D721Med (cell line): ENCODE data around the gene ACTR3C.
"Not testable (repeated sequence)": the region's sequence is repeated elsewhere in the genome, so short reads cannot be mapped to it uniquely, and the experiment has no call there.

Experiments used
- DNase-seq: peaks from one replicate; pipeline ENCODE4 v3.0.0; 2011; ENCODE audit warnings: low spot score; ENCODE audit not compliant: insufficient read length
- FAIRE-seq: peaks from 2 replicates; lab custom pipeline; 2011; peaks lifted over from hg19 to GRCh38; lab: Jason Lieb, UNC
- TF ChIP-seq, protein P1 (sequence below): IDR thresholded peaks from 2 replicates; pipeline ENCODE4 v1.5.1; 2012; ENCODE audit warnings: mild to moderate bottlenecking, control low read depth; ENCODE audit not compliant: insufficient read depth; ENCODE audit errors: missing control alignments

The ACTR3C gene

DNA sequence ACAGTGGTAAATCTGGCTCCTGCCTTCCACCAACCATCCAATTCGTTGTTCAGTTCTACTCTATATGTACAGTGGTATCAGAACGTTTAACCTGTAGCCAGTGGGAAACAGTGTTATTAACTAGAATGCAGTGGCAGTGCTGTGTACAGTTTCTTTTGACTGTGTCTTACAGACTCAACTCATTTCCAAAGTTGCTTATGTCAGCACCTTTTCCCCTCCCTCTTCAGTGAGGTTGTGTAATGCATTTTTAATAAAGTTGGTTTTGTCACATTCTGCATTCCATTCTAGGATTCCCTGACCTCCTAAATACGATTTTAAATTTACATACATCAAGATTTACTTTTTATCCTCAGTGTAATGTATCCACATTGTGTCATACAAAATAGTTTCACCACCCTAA is 97.9 kb downstream of the ACTR3C start:
- DNase-seq, FAIRE-seq: not testable (repeated sequence)

DNA sequence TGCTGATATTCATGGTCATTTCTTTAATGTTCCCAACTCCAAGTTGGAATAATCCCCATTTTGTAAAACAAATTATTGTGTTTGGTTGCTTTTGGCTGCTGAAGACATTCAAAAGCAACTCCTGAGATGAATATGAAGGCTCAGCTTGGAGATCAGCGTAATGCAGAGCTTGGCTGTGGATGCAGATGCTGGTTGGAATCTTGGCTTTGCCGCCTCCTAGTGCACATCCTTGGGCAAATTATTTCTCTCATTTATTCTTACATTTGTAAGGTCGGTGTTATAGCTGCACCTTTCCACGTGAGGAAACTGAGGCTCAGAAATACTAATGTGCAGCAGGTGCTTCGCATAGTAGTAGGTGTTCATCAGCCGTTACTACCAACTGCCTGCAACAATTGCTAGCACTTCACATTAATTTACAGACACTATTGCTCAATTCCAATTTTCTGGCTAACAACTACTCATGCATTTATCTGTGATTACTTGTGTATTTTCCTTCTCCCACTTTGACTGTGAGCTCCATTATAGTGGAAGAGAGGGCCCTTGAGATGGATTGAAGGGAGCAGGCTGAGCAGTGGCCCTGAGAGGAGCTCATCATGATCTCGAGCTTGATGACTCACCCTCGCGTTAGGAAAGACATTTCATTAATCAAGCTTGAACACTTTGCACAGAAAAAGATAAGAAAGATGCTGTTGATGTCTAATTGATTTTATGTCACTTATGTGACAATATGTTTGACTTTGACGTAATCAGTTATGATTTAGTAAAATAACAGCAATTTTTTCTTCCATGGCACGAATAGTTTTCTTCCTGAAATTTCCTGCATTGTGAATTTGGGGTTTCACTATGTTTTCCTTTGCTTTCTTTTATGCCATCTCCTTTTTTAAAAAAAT is 101.0 kb downstream of the ACTR3C start:
- TF ChIP-seq, protein P1, sequence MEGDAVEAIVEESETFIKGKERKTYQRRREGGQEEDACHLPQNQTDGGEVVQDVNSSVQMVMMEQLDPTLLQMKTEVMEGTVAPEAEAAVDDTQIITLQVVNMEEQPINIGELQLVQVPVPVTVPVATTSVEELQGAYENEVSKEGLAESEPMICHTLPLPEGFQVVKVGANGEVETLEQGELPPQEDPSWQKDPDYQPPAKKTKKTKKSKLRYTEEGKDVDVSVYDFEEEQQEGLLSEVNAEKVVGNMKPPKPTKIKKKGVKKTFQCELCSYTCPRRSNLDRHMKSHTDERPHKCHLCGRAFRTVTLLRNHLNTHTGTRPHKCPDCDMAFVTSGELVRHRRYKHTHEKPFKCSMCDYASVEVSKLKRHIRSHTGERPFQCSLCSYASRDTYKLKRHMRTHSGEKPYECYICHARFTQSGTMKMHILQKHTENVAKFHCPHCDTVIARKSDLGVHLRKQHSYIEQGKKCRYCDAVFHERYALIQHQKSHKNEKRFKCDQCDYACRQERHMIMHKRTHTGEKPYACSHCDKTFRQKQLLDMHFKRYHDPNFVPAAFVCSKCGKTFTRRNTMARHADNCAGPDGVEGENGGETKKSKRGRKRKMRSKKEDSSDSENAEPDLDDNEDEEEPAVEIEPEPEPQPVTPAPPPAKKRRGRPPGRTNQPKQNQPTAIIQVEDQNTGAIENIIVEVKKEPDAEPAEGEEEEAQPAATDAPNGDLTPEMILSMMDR: peak; percentile 24
- FAIRE-seq: peak; percentile 90
- not testable (repeated sequence) for DNase-seq

DNA sequence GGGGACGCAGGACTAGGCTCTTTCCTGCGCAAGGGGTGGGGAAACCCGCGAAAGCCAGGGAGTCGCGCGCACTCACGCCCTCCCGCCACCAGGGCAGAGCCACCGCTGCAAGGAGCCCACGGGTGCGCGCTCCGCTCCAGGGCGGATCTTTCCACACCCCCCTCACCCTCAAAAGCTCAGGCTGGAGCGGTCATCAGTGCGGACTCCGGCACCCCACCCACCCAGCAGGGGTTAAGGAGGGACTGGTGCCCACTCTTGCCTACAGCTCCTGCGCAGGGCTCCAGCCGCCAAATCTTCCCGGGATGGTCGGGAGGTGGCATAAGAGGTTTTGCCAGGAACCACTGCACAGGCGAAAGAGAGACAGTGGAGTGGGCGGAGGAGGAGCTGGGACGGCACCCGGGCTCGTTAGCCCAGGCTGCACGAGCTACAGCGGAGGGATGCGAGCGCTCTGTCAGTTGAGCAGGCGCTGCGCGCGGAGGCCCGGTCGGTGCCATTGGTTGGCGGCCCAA is 102.6 kb downstream of the ACTR3C start:
- FAIRE-seq, DNase-seq: not testable (repeated sequence)

DNA sequence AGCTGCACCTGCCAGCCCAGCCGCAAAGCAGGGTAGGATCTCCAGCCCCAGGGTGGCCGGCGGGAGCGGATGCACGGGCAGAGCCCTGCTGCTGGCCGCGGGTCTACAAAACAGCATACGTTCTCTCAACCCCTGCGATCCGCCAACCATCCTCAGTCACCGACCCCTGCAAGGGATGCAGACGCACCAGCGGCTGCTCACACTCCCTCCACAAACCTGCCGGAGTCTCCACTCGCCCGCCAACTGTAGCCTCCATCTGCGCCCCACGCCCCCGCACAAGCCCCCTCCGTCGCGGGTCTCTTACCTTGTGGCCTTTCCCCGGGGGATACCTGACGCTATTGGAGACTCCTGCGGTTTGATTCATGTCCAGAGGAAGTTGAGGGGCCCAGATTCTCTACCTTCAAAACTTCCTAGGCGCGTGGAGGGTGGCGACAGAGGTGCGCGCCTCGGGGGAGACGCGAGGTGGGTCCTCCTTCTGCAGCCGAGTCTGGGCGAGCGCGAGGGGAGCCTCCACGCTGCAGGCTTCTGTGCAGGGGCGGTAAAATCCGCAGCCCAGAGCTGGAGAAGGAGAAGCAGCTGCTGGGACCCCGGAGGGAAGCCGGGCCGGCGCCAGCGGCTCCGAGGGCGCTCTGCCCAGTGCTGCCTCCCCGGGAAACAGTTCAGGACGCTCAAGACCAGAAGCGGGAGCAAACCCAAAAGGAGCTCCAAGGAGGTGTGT is 103.2 kb downstream of the ACTR3C start:
- not testable (repeated sequence) for DNase-seq, FAIRE-seq

DNA sequence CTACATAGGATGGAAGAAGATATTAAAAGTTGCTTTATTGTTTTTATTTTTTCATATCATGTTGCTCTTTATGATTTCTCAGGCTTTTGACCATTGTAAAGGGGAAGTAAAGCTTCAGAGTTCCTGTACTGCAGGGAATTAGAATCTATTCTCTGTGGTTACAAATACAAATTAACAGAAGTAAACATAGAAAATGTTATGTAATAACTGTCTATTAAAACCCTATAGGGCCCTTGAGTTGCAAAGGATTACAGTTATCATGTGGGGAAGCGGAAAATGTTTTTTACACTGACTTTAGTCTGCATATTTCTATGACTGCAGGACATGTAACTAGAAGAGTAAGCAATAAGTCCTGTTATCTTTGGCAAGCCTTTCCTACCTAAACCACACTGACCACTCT is 116.5 kb downstream of the ACTR3C start:
- FAIRE-seq, DNase-seq: not testable (repeated sequence)

DNA sequence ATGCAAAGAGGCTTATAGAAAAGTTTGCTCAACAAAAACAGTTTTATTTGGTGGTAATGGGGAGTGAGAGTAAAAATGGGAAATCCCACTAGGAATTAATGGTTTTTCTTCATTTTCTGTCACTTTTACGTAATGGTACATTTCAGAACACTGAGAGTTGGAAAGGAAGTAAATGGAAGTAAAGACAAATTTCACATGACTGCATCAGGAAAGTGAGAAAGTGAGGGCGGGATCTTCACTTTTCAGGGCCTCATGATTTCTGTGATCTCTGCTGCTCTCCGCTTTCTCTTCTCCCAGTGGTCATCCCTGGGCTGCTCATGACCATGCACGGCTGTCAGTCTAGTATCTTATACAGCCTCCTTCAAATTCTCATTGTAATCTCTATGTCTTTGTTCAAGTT is 117.5 kb downstream of the ACTR3C start:
- not testable (repeated sequence) for FAIRE-seq, DNase-seq

DNA sequence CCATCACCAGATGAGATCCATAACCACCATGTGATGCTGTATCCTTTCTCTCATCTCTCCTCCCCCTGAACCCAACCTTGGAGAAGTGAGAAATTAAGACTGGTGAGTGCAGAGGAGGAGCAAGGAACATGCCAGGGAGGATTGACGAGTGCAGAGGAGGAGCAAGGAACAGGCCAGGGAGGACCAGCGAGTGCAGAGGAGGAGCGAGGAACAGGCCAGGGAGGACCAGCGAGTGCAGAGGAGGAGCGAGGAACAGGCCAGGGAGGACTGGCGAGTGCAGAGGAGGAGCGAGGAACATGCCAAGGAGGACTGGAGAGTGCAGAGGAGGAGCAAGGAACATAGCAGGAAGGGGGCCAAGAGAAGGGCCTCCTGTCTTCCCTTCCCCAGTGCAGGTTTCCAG is 118.8 kb downstream of the ACTR3C start:
- not testable (repeated sequence) for DNase-seq, FAIRE-seq

DNA sequence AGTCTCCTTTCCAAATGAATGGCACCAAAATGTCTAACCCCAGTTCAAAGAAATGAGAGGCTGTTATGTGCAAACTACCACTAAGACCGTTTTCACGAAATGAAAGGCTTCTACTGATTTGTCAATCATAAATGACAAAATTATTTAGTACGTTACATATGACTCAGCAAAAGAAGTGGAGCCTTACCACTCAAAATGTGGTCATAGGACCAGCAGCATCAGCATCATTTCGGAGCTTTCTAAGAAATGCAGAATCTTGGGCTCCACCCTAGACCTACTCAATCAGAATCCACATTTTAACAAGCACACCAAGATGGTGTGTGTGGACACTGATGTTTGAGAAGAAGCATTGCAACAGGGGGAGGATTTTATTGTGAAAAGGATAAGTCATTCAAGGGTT is 120.5 kb downstream of the ACTR3C start:
- peak; percentile 16 for FAIRE-seq
- not testable (repeated sequence) for DNase-seq
